Right renal pelvis (tissue), 4 donors: ENCODE measurements around the gene ANTXR1. TPM values are rescaled to one million over a fixed set of nuclear protein-coding genes. Genes with fewer than 3 reads are reported as not detected.

ENCODE experiments used
- DNase-seq, 4 donors: peaks; one replicate each; pipeline ENCODE4 v3.0.0-alpha.2; 2013; ENCODE audit warnings: low read depth in 4 of 4, low spot score in 3 of 4, missing footprints in 1 of 4
- polyA plus RNA-seq, 4 donors: library from polyadenylated mRNA; unstranded; fragments of 120-200 nt; gene quantifications; one replicate each; pipeline ENCODE4 v1.2.1, GENCODE V29; 2013; ENCODE audit not compliant: insufficient read length in 4 of 4

Gene ANTXR1
- polyA plus RNA-seq, 4 donors: 81.3 to 100 (median 95.3) TPM

GRCh38 chr2:69292256-69292655 lies 279.3 kb downstream of the ANTXR1 start:
- DNase-seq: no peak

- DNase-seq: no peak
Measured at GRCh38 chr2:69296421-69296820, 283.4 kb downstream of the ANTXR1 start.

GRCh38 chr2:69297216-69297615 lies 284.2 kb downstream of the ANTXR1 start:
- no peak for DNase-seq

- DNase-seq: no peak
Measured at GRCh38 chr2:69298261-69298660, 285.3 kb downstream of the ANTXR1 start.

- no peak for DNase-seq
Measured at GRCh38 chr2:69298862-69299261, 285.9 kb downstream of the ANTXR1 start.

Other genes with a start within 250 kb of the ANTXR1 start
- gene BMP10, start 141.8 kb upstream of the ANTXR1 start, polyA plus RNA-seq: not detected
- gene GKN2, start 60.3 kb upstream of the ANTXR1 start, polyA plus RNA-seq: not detected
- gene GKN1, start 38.5 kb upstream of the ANTXR1 start, polyA plus RNA-seq: not detected